HEK293 (cell line): ENCODE measurements around the gene CLDN14.

ENCODE experiments used
- CTCF ChIA-PET: fragments of 350-600 bp; formaldehyde crosslinking; extraction: SDS; loops from one replicate; lab custom pipeline; 2021; ENCODE audit warnings: antibody characterized with exemption; lab: Yijun Ruan, JAX
- POLR2A ChIA-PET: fragments of 300-600 bp; formaldehyde crosslinking; extraction: SDS; loops from one replicate; lab custom pipeline; 2020; ENCODE audit warnings: antibody characterized with exemption, inconsistent platforms; lab: Yijun Ruan, JAX
- H3K27ac ChIP-seq: fragments of 200-500 bp; sonication (Bioruptor generic); 2 replicates; pipeline ENCODE4 v1.5.1; 2014; ENCODE audit warnings: low read depth, low read length, control low read depth, inconsistent platforms; ENCODE audit errors: extremely low read depth
- H3K36me3 ChIP-seq, 2 experiments: fragments of 200-500 bp in 1 of 2; sonication (Bioruptor generic) in 1 of 2; 1 replicate in 1 of 2; 2 replicates in 1 of 2; pipeline ENCODE4 v1.5.1; 2014 to 2017; ENCODE audit warnings: inconsistent platforms in 2 of 2, low read length in 2 of 2; ENCODE audit not compliant: control insufficient read depth in 2 of 2, insufficient read depth in 1 of 2
- H3K4me1 ChIP-seq: fragments of 200-500 bp; sonication (Bioruptor generic); 2 replicates; pipeline ENCODE4 v1.5.1; 2014; ENCODE audit warnings: mild to moderate bottlenecking, low read length, inconsistent platforms; ENCODE audit not compliant: control insufficient read depth, insufficient read depth
- H3K4me3 ChIP-seq: 2 replicates; pipeline ENCODE4 v1.5.1; 2011; ENCODE audit warnings: low read depth, mild to moderate bottlenecking, control low read depth, low read length, moderate library complexity
- H3K9me3 ChIP-seq: fragments of 200-500 bp; sonication (Bioruptor generic); 2 replicates; pipeline ENCODE4 v1.5.1; 2014; ENCODE audit warnings: low read depth, low read length, inconsistent platforms; ENCODE audit not compliant: control insufficient read depth, insufficient read depth
- KLF1 ChIP-seq: fragments of 450-650 bp; formaldehyde crosslinking; IDR thresholded peaks from 2 replicates; pipeline ENCODE4 v1.5.1; 2016; ENCODE audit warnings: missing biosample characterization, missing genetic modification characterization
- REPIN1 ChIP-seq: fragments of 450-650 bp; formaldehyde crosslinking; IDR thresholded peaks from 2 replicates; pipeline ENCODE4 v1.5.1; 2017; ENCODE audit warnings: missing biosample characterization, missing genetic modification characterization, low read depth
- SALL2 ChIP-seq: fragments of 450-650 bp; formaldehyde crosslinking; IDR thresholded peaks from 2 replicates; pipeline ENCODE4 v1.5.0; 2017; ENCODE audit warnings: missing biosample characterization, mild to moderate bottlenecking, missing genetic modification characterization, borderline replicate concordance
- SP2 ChIP-seq: fragments of 450-650 bp; formaldehyde crosslinking; IDR thresholded peaks from 2 replicates; pipeline ENCODE4 v1.5.1; 2016; ENCODE audit warnings: missing biosample characterization, missing genetic modification characterization
- WT1 ChIP-seq: fragments of 450-650 bp; formaldehyde crosslinking; IDR thresholded peaks from 2 replicates; pipeline ENCODE4 v1.5.1; 2016; ENCODE audit warnings: missing biosample characterization, missing genetic modification characterization
- ZBTB1 ChIP-seq: fragments of 450-650 bp; formaldehyde crosslinking; IDR thresholded peaks from 2 replicates; pipeline ENCODE4 v1.5.1; 2016; ENCODE audit warnings: missing biosample characterization, missing genetic modification characterization
- ZBTB49 ChIP-seq: fragments of 450-650 bp; formaldehyde crosslinking; IDR thresholded peaks from 2 replicates; pipeline ENCODE4 v1.5.1; 2016; ENCODE audit warnings: missing biosample characterization, missing genetic modification characterization, low read depth
- ZFP3 ChIP-seq: fragments of 450-650 bp; formaldehyde crosslinking; IDR thresholded peaks from 2 replicates; pipeline ENCODE4 v1.5.1; 2016; ENCODE audit warnings: low read depth, missing biosample characterization, missing genetic modification characterization
- ZFP37 ChIP-seq: fragments of 450-650 bp; formaldehyde crosslinking; IDR thresholded peaks from 2 replicates; pipeline ENCODE4 v1.5.1; 2016; ENCODE audit warnings: missing biosample characterization, missing genetic modification characterization
- ZNF155 ChIP-seq: fragments of 450-650 bp; formaldehyde crosslinking; IDR thresholded peaks from 2 replicates; pipeline ENCODE4 v1.5.1; 2016; ENCODE audit warnings: missing biosample characterization, missing genetic modification characterization
- ZNF221 ChIP-seq: fragments of 450-650 bp; formaldehyde crosslinking; IDR thresholded peaks from 2 replicates; pipeline ENCODE4 v1.5.1; 2017; ENCODE audit warnings: missing biosample characterization, missing genetic modification characterization, borderline replicate concordance
- ZNF248 ChIP-seq: fragments of 450-650 bp; formaldehyde crosslinking; IDR thresholded peaks from 2 replicates; pipeline ENCODE4 v1.5.1; 2017; ENCODE audit warnings: missing biosample characterization, missing genetic modification characterization
- ZNF274 ChIP-seq, 2 experiments: fragments of 200-500 bp in 1 of 2; fragments of 450-650 bp in 1 of 2; sonication (Bioruptor generic) in 1 of 2; formaldehyde crosslinking in 1 of 2; IDR thresholded peaks; 2 replicates each; pipeline versions ENCODE4 v1.5.1 to v1.6.1; 2014 to 2016; ENCODE audit warnings: borderline replicate concordance in 1 of 2, inconsistent platforms in 1 of 2, low read length in 1 of 2, missing biosample characterization in 1 of 2, missing genetic modification characterization in 1 of 2
- ZNF292 ChIP-seq: fragments of 450-650 bp; formaldehyde crosslinking; IDR thresholded peaks from 2 replicates; pipeline ENCODE4 v1.5.1; 2016; ENCODE audit warnings: low read depth, missing biosample characterization, missing genetic modification characterization, borderline replicate concordance
- ZNF335 ChIP-seq: fragments of 450-650 bp; formaldehyde crosslinking; conservative IDR thresholded peaks from 2 replicates; pipeline ENCODE4 v1.5.1; 2016; ENCODE audit warnings: missing biosample characterization, missing genetic modification characterization
- ZNF350 ChIP-seq: fragments of 450-650 bp; formaldehyde crosslinking; IDR thresholded peaks from 2 replicates; pipeline ENCODE4 v1.5.0; 2017; ENCODE audit warnings: missing biosample characterization, mild to moderate bottlenecking, missing genetic modification characterization
- ZNF416 ChIP-seq: fragments of 450-650 bp; formaldehyde crosslinking; IDR thresholded peaks from 2 replicates; pipeline ENCODE4 v1.5.1; 2016; ENCODE audit warnings: missing biosample characterization, missing genetic modification characterization
- ZNF449 ChIP-seq: fragments of 450-650 bp; formaldehyde crosslinking; IDR thresholded peaks from 2 replicates; pipeline ENCODE4 v1.5.1; 2017; ENCODE audit warnings: missing biosample characterization, mild to moderate bottlenecking, missing genetic modification characterization, moderate library complexity
- ZNF488 ChIP-seq: fragments of 450-650 bp; formaldehyde crosslinking; IDR thresholded peaks from 2 replicates; pipeline ENCODE4 v1.5.1; 2016; ENCODE audit warnings: missing biosample characterization, missing genetic modification characterization
- ZNF560 ChIP-seq: fragments of 450-650 bp; formaldehyde crosslinking; IDR thresholded peaks from 2 replicates; pipeline ENCODE4 v1.5.1; 2017; ENCODE audit warnings: missing biosample characterization, missing genetic modification characterization, borderline replicate concordance
- ZNF600 ChIP-seq: fragments of 450-650 bp; formaldehyde crosslinking; IDR thresholded peaks from 2 replicates; pipeline ENCODE4 v1.5.1; 2016; ENCODE audit warnings: missing biosample characterization, missing genetic modification characterization
- ZNF623 ChIP-seq: fragments of 450-650 bp; formaldehyde crosslinking; IDR thresholded peaks from 2 replicates; pipeline ENCODE4 v1.5.1; 2016; ENCODE audit warnings: missing biosample characterization, missing genetic modification characterization
- ZNF624 ChIP-seq: fragments of 450-650 bp; formaldehyde crosslinking; IDR thresholded peaks from 2 replicates; pipeline ENCODE4 v1.5.1; 2017; ENCODE audit warnings: missing biosample characterization, missing genetic modification characterization
- ZNF658 ChIP-seq: fragments of 450-650 bp; formaldehyde crosslinking; IDR thresholded peaks from 2 replicates; pipeline ENCODE4; 2016; ENCODE audit warnings: missing biosample characterization, missing genetic modification characterization
- ZSCAN4 ChIP-seq: fragments of 450-650 bp; formaldehyde crosslinking; IDR thresholded peaks from 2 replicates; pipeline ENCODE4 v1.5.1; 2017; ENCODE audit warnings: missing biosample characterization, missing genetic modification characterization
- ZSCAN5A ChIP-seq: fragments of 450-650 bp; formaldehyde crosslinking; IDR thresholded peaks from 2 replicates; pipeline ENCODE4 v1.5.1; 2016; ENCODE audit warnings: missing biosample characterization, missing genetic modification characterization

CLDN14 gene

GRCh38 chr21:36412916-36413315 lies 67.0 kb downstream of the CLDN14 start:
- no peak overlapping the region for H3K4me3 ChIP-seq
- no peaks in the 10 kb centered on the region for H3K9me3 ChIP-seq
- POLR2A ChIA-PET = interaction anchor here (1.1 kb wide), 1 partner anchor 17 kb away, joined by 4 read pairs; no protein-coding TSS in a partner anchor
- CTCF ChIA-PET = interaction anchor here (0.6 kb wide), 1 partner anchor 303 kb away, joined by 4 read pairs; no protein-coding TSS in a partner anchor
- no peak overlapping the region for H3K27ac ChIP-seq
- TF ChIP-seq ZSCAN5A (tag by site-specific recombination) (no peak), ZNF274 (IDR thresholded peaks at IDR 0.05; ENCODE audit: low read length) (no peak), ZNF274 (tag by site-specific recombination; IDR thresholded peaks at IDR 0.05; ENCODE audit: borderline replicate concordance) (no peak), ZFP3 (no peak), ZNF658 (tag by site-specific recombination) (no peak), ZNF221 (no peak), ZNF623 (no peak), ZNF488 (tag by site-specific recombination) (no peak), ZNF416 (tag by site-specific recombination) (no peak), REPIN1 (no peak), ZNF624 (tag by site-specific recombination) (no peak), SP2 (no peak), SALL2 (tag by site-specific recombination) (no peak), ZNF449 (tag by site-specific recombination) (no peak), ZNF335 (no peak)
- H3K36me3 ChIP-seq = peaks cover 74 to 92% of the 10 kb centered on the region in 2 experiments
- H3K4me1 ChIP-seq = no peaks in the 10 kb centered on the region

GRCh38 chr21:36411301-36411700 lies 68.6 kb downstream of the CLDN14 start:
- CTCF ChIA-PET = interaction anchor here (1.0 kb wide), 1 partner anchor 12 kb away, joined by 5 read pairs; no protein-coding TSS in a partner anchor
- no peak overlapping the region for H3K27ac ChIP-seq
- no peak for TF ChIP-seq ZFP37 (tag by site-specific recombination)
- TF ChIP-seq ZBTB1 = no peak
- TF ChIP-seq SALL2 (tag by site-specific recombination) = no peak
- TF ChIP-seq ZNF560 (tag by site-specific recombination) = no peak
- no peak for TF ChIP-seq KLF1 (tag by site-specific recombination)
- TF ChIP-seq WT1 (tag by site-specific recombination) = no peak
- TF ChIP-seq ZNF335 = no peak
- TF ChIP-seq ZSCAN4 = no peak
- no peak for TF ChIP-seq ZNF350
- TF ChIP-seq ZNF292 (tag by site-specific recombination) = no peak
- TF ChIP-seq ZNF600 (tag by site-specific recombination) = no peak
- TF ChIP-seq ZNF155 = no peak
- TF ChIP-seq ZNF248 (tag by site-specific recombination) = no peak
- no peak for TF ChIP-seq ZBTB49 (tag by site-specific recombination)
- TF ChIP-seq, all 188 proteins: peak for 0
- POLR2A ChIA-PET = no interaction called here
- H3K9me3 ChIP-seq = no peaks in the 10 kb centered on the region
- H3K36me3 ChIP-seq = peaks cover 77 to 92% of the 10 kb centered on the region in 2 experiments
- H3K4me3 ChIP-seq = no peak overlapping the region
- no peaks in the 10 kb centered on the region for H3K4me1 ChIP-seq
